Suprapubic skin (tissue), 4 donors: ENCODE data around the gene MFNG. TPM values are rescaled to one million over a fixed set of nuclear protein-coding genes. Genes with fewer than 3 reads are reported as not detected.

ENCODE experiments used
- DNase-seq, 2 donors: peaks; one replicate each; pipeline ENCODE4 v3.0.0-alpha.2; 2019; ENCODE audit warnings: low spot score in 2 of 2
- H3K27ac ChIP-seq: fragments of 200-600 bp; sonication (generic); one replicate; pipeline ENCODE4 v1.5.1; 2019
- H3K27me3 ChIP-seq: fragments of 200-600 bp; sonication (generic); one replicate; pipeline ENCODE4 v1.5.1; 2019
- H3K36me3 ChIP-seq: fragments of 200-600 bp; sonication (generic); one replicate; pipeline ENCODE4 v1.5.1; 2019
- H3K4me1 ChIP-seq: fragments of 200-600 bp; sonication (generic); one replicate; pipeline ENCODE4 v1.5.1; 2019
- H3K4me3 ChIP-seq: fragments of 200-600 bp; sonication (generic); one replicate; pipeline ENCODE4 v1.5.1; 2019; ENCODE audit warnings: mild to moderate bottlenecking
- H3K9me3 ChIP-seq: fragments of 200-600 bp; sonication (generic); one replicate; pipeline ENCODE4 v1.5.1; 2019
- EP300 ChIP-seq: sonication (generic); formaldehyde crosslinking; IDR thresholded peaks from one replicate; pipeline ENCODE4 v1.6.1; 2017; ENCODE audit warnings: antibody characterized with exemption
- POLR2A ChIP-seq, 2 donors: fragments of 450-650 bp; IDR thresholded peaks; one replicate each; pipeline ENCODE4 v1.6.1; 2017; ENCODE audit warnings: antibody characterized with exemption in 2 of 2, mild to moderate bottlenecking in 2 of 2, moderate library complexity in 2 of 2
- POLR2AphosphoS5 ChIP-seq, 3 donors: sonication (generic); formaldehyde crosslinking; IDR thresholded peaks; one replicate each; pipeline ENCODE4 v1.6.1; 2017; ENCODE audit warnings: antibody characterized with exemption in 3 of 3
- WGBS: methylation state at CpG from one replicate; pipeline ENCODE4 v1.1.5; 2018; 5-methylcytosine and 5-hydroxymethylcytosine counted together
- total RNA-seq, 4 donors: library from RNA; depleted of rRNA; stranded (reverse); fragments of >200 nt; gene quantifications; one replicate each; pipeline ENCODE4 v1.1.0, GENCODE V29; 2016
- TF ChIP-seq, protein P1 (sequence below), 2 donors: fragments of 200-600 bp in 1 of 2; fragments of 450-650 bp in 1 of 2; sonication (generic) in 1 of 2; IDR thresholded peaks; one replicate each; pipeline ENCODE4 v1.5.1; 2016 to 2019; ENCODE audit warnings: antibody characterized with exemption in 2 of 2, mild to moderate bottlenecking in 1 of 2, moderate library complexity in 1 of 2

Gene MFNG
- total RNA-seq, 4 donors from 2014 or later, result 3.5 to 8.6 (median 4.9) TPM

DNA sequence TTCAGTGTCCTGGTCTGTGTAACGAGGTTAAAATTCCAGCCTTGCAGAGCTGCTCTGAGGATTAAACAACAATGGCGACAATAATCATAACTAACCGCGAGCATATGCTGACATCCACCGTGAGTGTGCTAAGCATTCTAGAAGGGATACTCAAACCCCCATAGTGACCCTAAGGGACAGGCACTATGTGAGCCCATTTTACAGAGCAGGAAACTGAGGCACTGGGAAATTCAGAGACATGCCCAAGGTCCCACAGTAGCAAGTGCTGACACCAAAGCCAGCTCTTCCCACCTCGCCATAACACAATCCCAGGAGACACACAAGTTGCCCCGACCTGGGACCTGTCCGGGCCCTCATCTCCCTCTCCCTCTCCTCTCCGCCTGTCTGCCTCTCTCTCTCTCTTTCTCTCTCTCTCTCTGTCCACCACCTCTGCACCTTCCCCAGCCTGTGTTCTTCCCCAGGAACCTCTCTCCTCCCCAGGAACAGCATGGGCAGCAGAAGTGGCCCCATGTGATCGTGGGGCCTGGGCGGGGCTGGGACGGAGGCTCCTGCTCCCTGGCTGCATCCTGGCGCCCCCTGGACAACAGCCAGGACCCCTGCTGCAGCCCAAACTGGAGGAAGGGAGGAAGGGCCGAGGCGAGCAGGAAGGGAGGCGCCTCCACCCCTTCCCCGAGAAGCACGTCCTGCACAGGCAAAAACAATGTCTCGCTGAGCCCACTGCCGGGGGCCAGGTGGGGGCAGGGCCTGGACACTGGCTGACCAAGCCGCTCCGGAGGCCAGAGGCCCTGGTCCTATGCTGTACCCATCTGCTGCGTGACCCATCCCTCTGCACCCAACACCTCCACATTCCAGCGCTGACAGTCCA is 14.8 kb upstream of the MFNG start:
- DNase-seq, result no peak

DNA sequence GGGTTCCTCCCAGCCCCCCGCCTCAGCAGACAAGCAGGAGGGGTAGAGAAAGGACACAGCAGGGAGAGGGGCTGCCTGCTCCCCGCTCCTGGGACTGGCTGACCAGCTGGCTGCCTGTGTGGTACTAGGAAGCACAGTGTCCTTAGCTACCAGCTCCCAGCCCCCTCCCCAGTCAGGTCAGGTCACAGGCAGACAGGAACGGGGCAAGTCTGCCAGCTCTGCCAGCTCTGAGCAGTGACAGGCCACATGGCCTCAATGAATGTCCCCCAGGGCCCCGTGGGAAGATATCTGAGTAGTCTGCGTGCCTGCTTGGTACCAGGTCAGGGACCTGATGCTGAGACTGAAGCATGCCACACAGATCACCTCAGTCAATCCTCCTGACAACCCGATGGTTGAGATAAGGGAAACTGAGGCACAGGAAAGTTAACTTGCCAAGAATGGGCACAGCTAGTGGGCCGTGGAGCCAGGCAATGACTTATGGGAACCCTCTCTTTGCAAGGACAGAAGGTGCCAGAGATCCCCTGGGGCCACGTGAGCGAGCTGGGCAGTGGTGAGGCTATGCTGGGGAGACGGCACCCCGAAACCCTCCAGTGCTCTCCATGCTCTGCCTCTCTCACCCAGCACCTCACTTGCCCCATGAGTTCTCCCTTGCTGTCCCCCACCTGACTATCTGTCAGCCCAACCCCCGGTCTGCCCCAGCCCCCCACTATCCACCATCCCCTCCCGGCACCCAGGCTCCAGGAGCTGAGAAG is 13.8 kb upstream of the MFNG start:
- no peak for DNase-seq
- peaks cover 10% of the 10 kb centered on the region for H3K27me3 ChIP-seq
- peaks cover 8% of the 10 kb centered on the region for H3K36me3 ChIP-seq
- 81% methylated on average over 12 of the region's 13 CpGs for WGBS
- peaks cover 49% of the 10 kb centered on the region for H3K4me1 ChIP-seq
- TF ChIP-seq EP300 (no peak), POLR2AphosphoS5 (IDR thresholded peaks at IDR 0.05) (no peak), POLR2A (IDR thresholded peaks at IDR 0.05) (no peak)
- TF ChIP-seq, protein P1, sequence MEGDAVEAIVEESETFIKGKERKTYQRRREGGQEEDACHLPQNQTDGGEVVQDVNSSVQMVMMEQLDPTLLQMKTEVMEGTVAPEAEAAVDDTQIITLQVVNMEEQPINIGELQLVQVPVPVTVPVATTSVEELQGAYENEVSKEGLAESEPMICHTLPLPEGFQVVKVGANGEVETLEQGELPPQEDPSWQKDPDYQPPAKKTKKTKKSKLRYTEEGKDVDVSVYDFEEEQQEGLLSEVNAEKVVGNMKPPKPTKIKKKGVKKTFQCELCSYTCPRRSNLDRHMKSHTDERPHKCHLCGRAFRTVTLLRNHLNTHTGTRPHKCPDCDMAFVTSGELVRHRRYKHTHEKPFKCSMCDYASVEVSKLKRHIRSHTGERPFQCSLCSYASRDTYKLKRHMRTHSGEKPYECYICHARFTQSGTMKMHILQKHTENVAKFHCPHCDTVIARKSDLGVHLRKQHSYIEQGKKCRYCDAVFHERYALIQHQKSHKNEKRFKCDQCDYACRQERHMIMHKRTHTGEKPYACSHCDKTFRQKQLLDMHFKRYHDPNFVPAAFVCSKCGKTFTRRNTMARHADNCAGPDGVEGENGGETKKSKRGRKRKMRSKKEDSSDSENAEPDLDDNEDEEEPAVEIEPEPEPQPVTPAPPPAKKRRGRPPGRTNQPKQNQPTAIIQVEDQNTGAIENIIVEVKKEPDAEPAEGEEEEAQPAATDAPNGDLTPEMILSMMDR (IDR thresholded peaks at IDR 0.05), result no peak
- H3K4me3 ChIP-seq, result no peak overlapping the region
- no peaks in the 10 kb centered on the region for H3K9me3 ChIP-seq
- H3K27ac ChIP-seq, result no peak overlapping the region

More for the DNA sequence above, 14.8 kb upstream of the MFNG start:
- H3K9me3 ChIP-seq, result no peaks in the 10 kb centered on the region
- H3K27me3 ChIP-seq, result peaks cover 6% of the 10 kb centered on the region
- TF ChIP-seq POLR2A (IDR thresholded peaks at IDR 0.05) (no peak), EP300 (no peak), POLR2AphosphoS5 (IDR thresholded peaks at IDR 0.05) (no peak)
- TF ChIP-seq, protein P1 (IDR thresholded peaks at IDR 0.05), result no peak
- H3K36me3 ChIP-seq, result peaks cover 2% of the 10 kb centered on the region
- 61% methylated on average over 18 of the region's 24 CpGs for WGBS
- no peak overlapping the region for H3K4me3 ChIP-seq
- H3K27ac ChIP-seq, result peak overlapping the region; percentile 56
- peaks cover 49% of the 10 kb centered on the region for H3K4me1 ChIP-seq

DNA sequence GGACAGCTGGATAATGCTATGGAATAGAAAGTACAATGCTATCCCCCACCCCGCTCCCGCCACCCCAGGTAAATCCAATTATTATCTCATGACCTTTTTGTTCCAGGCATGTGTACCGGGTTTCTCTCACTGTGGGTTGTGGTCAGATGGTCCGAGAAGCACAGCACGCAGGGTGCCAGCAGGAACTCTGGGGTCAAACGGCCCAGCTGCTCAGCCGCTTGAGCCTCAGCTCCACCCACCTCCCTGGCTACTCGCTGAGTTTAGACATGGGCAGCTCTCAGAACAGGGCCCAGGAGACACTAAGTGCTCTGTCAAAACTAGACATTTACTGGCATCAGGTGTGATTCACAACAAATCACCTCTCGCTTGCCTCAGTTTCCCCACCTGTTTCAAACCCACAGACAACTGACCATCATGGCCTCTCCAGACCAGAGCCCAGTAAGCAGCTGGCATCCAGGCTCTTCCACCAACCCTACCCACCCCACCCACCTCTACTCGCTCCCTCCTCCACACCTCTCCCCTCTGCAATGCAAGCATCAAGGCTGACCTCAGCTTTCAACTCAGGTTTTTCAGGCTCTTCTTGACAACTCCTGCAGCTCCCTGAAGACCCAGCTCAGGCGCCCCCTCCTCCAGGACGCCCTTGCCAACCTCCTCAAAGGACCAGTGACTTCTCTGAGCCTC is 13.0 kb upstream of the MFNG start:
- TF ChIP-seq EP300 (no peak), POLR2AphosphoS5 (IDR thresholded peaks at IDR 0.05) (no peak), POLR2A (IDR thresholded peaks at IDR 0.05) (no peak)
- TF ChIP-seq, protein P1 (IDR thresholded peaks at IDR 0.05), result no peak
- no peak for DNase-seq
- Histone ChIP-seq H3K9me3 (no peaks in the 10 kb centered on the region), H3K36me3 (peaks cover 8% of the 10 kb centered on the region), H3K27ac (no peak overlapping the region), H3K27me3 (peaks cover 10% of the 10 kb centered on the region), H3K4me3 (no peak overlapping the region), H3K4me1 (peaks cover 45% of the 10 kb centered on the region)
- 75% methylated on average over 10 of the region's 12 CpGs for WGBS

DNA sequence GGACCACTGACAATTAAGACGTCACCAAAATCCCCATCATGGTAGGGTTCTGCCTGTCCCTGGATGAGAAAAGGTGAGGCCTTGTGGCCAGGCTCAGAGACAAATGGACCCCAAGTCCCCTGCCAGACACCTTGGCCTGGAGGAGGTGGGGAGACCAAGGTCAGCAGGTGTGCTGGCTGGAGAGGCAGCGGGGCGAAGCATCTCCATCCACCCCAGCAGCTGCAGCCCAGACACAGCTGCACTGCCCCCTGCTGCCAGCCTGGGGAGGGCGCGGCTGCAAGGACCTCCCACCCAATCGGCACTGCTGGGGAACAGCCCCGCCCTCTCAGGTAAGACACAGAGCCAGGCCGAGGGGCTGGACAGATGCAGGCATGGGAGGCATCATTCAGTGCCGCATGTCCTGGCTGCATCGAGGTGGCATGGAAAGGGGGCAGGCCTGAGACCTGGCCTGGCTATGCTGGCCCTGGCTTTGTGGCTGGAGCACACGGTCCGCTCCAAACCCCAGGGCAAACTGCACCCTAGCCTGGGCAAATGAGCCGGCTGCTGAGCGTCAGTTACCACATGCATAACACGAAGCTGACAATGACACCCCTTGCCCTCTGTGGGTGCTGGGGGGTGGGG is 12.2 kb upstream of the MFNG start:
- TF ChIP-seq EP300, result no peak
- TF ChIP-seq, protein P1 (IDR thresholded peaks at IDR 0.05), result no peak
- TF ChIP-seq POLR2A (IDR thresholded peaks at IDR 0.05), result no peak
- Histone ChIP-seq H3K4me3 (no peak overlapping the region), H3K27me3 (peaks cover 10% of the 10 kb centered on the region), H3K9me3 (no peaks in the 10 kb centered on the region), H3K36me3 (peaks cover 8% of the 10 kb centered on the region), H3K4me1 (peaks cover 37% of the 10 kb centered on the region), H3K27ac (no peak overlapping the region)
- WGBS, result 60% methylated on average over 2 of the region's 15 CpGs
- no peak for DNase-seq
